ENCODE data around the gene ADAMTS17.
"Not testable (repeated sequence)": the region's sequence is repeated elsewhere in the genome, so short reads cannot be mapped to it uniquely, and the experiment has no call there.

The ADAMTS17 gene

DNA sequence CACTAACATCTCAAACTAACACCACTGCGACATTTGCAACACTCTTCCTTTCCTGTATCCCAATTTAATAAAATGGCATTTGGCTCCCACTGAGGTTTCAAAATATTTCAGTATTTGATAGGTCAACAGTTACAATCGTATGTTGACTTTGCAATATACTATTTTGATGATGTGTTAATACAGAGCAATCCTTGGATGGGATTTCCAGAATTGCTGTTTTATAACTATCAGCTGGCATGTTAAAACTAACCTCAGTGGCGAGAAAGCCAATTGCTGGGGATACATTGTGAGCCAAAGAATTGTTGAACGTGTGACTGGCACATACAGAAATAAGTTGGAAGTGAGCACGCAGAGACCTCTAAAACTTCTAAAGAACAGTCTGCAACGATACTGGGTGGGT is 382.4 kb downstream of the ADAMTS17 start:
- DNase-seq = no peak

DNA sequence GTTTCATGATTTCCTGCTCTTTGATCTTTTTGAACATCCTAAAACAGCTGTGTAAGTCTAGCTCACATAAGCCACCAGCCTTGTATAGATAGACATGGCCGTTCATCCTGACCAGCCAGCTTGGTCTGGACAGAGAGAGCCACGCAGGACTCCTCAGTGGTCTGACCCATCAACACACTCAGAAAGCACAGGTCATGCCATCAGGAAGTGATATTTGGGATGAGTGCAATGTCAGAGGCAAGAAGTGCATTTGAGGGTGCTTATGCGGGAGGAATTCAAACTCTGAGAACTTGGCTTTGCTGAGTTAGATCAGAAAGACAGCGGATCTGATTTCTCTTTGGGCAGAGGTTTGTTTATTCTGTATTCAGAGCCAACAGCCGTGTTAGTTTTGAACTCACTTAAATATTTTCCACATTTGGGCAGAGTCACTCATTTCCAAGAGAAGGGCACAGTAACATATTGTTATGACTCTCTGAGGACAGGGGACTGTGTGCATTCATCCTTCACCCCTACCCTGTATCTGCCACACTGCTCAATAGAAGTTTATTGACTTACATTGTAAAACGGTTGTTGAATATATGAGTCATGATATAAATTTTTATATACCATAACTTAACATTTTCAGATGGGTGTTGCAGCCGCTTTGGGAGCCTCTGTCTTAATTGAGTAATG is 383.2 kb downstream of the ADAMTS17 start:
- DNase-seq = no peak

DNA sequence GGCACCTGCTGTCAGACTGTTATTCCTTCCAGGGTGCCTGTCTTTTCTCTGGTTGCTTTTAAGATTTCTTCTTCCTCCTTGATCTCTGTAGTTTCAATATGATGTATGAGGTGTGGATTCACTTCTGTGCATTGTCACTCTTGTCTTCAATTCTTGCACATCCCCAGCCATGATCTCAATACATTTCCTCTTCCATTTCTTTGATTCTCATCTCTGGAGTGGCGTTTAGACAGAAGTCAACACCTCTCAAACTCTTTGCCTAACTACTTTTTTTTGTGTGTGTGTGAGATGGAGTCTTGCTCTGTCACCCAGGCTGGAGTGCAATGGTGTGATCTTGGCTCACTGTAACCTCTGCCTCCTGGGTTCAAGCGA is 384.1 kb downstream of the ADAMTS17 start:
- DNase-seq = no peak

DNA sequence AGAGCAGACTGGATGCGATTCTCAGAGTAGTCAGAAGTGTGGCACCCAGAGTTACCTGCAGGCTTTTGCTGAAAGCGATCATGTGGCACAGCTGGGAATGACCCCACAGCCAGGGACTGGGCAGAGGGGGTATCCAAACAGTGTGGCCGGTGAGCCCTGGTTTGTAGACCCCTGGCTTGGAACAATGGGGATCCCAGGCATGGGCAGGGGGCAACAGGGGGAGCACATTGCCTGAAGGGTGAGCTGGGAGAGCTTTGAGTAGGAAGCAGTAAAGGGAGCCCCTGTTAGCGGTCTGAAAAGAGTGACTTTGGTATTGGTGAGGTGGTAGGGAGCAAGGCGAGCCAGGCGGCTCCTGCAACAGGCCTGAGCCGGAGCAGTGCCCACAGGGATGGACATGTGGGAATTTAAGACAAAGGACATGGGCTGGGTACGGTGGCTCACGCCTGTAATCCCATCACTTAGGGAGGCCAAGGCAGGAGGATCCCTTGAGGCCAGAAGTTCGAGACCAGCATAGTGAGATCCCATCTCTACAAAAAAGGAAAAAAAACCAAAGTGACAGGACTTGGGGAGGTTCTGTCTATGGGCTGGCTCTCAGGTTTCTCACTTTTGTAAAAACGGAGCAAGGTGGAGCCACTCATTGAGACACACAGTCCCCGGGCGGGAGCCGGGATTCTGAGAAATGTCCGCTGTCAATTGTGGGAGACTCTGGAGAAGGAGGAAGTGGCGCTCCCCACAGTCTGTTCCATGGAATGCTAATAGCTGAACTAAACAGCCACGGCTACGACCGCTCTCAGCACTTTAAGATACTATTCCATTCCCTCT is 384.7 kb downstream of the ADAMTS17 start:
- no peak for DNase-seq

DNA sequence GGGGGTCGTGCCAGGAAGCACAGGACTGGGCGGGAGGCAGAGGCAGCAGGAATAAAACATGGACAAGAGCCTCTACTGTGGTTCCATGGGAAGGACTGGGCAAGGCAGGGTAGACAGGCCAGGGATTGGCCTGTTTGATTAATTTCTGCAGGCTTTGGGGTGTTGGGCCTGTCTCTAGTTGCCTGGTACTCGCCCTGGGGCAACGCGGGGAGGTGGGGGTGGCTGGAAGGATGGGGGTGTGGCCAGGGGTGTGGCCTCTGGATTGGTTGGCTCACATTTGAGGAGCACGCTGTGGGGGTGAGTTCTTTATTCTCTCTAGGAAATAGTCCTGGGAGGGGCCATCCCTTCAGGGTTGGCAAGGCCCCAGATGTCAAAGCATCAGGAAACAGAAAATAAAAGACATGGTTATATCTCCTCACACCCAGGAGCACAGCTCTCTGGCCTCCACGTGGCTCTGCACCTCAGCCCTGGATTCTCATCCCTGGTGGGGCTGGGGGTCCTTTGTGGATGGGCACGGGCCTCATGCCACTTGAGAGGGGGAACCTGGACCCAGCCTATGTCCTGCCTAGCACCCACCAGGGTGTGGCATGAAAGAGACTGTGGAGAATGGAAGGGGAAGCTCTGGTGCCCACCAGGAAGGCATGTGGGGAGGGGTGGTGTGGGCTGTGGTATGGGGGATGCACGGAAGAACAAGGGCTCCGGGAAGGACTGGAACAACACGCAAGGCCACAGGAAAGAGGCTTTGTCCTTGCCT is 385.6 kb downstream of the ADAMTS17 start:
- DNase-seq = no peak

DNA sequence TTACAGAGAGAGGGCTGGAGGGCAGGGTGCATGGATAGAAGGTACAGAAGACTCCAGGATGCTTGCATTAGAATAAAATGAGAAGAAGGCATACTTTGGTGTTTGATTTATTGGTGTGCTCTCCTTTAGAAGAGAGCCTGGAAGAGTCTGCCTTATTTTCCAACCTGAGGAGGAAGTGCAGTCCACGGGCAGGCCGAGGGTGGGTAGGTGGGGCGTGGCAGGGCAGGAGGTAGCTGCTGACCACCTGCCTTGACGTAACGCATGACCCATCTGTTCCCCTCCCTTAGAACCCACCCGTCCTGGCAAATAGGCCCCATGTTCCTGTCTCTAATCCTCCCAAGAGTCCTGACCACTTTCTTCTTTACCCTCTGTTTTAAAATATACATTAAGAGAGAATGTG is 386.2 kb downstream of the ADAMTS17 start:
- DNase-seq = no peak

DNA sequence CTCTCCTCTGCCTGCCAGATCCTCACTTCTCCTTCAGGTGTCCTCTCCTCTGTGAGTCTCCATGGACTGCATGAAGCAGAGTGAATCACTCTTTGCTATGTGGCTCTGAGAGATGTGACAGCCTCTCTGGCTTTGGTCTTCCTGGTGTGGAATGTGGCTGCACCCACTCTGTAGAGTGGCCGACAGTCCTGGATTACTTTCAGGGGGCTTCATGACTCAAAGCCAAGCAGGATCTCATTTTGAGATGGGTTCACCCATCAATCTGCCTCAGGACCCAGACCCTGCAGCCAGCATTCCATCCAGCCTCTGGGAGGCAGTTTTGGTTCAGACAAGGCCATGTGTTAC is 386.6 kb downstream of the ADAMTS17 start:
- no peak for DNase-seq

DNA sequence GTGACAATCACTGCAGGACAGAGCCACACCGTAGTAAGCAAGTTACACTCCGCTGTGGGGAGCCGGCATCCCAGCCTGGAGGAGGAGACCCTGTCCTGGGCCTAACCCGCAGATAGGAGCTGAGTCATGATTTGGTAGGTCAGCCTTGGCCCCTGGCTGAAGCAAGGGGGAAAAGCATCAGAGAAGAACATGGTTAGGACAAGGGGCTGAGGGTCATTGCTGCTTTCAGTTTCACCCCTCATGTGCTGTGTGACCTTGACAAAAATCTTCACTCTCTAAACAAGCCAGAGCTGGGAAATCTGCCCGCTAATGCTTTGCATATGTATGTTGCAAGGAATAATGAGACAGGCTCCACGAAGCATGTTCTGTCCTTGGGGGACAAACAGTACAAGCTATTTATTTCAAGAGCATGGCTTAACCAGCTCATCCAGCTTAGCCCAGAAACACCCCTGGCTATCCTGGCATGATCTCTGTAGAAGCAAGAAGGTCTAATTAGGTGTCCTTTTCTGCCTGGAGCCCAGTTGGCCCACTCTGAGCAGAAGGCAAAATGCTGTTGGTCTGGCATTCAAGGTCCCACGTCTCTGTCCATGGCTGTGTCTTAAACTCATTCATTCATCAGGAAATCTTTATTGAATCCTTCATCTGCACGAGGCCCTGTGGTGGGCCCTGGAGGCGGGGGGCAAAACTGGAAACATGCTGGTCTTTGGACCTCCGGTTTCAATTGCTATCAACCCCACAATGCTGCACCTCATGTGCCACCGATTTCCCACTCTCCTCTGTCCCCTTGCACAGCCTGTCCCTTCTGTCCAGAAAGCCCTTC is 387.2 kb downstream of the ADAMTS17 start:
- no peak for DNase-seq

DNA sequence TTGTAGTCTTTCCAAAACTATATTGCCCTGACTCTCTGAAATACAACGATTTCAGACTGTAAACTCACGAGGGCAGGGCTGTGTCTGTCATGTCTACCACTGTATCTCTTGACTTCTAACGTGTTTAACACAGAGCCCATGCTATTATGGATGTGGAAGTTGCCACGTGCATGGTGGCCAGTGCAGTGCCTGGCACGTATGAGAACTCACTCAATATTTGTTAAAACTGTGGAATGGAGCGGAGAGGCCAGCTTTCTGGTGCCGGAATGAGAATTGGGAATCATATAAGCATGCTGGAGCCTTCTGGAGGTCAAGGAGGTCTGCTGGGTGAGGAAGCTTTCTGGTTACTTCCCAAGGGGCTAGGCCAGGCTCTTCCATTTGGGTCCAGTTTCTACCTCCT is 387.9 kb downstream of the ADAMTS17 start:
- no peak for DNase-seq

DNA sequence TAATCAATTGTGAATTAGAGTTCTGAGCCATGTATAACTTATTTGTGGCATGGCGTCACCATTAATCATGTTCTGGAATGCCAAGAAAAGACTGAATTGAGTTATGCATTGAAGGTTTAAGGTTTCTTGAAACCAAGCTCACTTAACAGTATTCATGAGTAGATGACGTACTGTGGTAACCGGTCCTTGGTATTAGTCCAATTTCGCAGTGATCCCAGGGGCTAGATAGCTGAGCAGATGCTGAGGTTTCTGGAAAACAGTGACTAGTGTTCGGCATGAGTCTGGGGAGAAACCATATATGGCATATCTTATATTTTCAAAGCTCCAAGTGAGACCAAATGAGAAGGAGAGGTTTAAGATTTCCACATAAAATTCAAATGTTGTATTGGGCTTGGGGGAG is 390.3 kb downstream of the ADAMTS17 start:
- DNase-seq = no peak

DNA sequence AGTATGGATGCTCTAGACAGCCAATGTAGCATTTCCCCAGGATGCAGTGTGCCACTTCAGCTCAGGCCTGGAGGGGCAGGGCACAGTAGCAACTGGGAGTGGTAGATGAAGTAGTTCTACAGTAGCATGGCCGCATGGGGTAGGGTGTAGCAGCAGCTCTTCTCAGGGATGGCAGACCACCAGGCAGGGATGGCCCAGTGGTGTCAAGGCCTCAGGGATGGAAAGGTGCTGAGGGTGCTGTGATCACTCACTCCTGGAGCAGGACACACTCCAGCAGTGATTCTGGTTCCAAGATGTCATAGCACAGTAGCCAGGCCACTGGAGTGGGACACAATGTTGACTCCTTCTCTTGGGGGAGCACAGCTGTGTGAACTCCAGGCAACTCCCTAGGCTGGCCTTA is 397.6 kb downstream of the ADAMTS17 start:
- DNase-seq = no peak

DNA sequence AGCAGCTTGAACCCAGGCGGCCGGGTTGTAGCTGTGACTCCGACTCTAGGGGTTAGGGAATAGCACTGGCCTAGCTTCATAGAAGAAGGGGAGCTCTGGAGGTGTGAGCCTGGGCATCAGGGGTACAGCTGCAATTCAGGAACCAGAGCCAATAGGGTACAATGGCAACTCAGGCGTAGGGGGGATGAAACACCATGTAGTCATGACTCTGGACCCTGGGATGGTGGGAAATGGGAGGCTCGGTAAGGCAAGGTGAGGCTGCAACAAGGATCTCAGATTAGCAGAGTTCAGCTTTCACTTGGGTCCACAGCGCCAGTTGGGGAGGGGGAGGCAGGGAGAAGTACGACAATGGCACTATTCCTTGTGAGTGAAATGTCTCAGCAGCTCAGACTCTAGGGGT is 398.3 kb downstream of the ADAMTS17 start:
- DNase-seq = no peak

DNA sequence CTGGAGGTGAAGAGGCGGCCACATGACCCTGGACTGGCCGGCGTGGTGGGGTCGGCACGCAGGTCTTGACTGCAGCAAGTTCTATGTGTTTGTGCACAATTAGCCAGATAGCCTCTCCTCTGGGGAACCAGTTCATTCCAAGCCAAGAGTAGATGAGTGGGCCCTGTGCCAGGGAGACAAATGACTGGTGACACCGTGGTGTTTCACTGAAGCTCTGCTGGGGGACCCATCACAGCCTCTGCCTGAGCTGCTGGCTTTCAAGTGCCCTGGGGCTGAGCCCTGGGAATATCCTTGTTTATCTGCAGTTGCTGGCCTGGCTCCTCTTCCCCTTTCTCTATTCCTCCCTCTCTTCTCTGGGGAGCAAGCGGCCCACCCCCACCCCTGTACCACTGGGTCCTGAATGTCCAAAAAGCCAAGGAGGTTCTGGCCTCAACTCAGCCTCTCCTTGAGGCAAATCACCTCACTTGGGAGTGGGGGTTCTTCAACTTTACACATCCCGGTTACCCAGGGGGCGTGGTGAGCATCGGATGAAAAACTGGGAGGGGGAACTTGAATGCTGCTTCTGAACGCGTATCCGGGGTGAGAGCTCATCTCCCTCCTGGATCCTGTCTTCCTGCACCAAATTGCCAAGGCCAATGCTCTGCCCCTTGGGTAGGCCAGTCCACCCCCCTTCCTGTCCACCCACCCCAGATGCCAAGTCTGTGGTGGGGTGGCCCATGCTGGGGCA is 408.9 kb downstream of the ADAMTS17 start:
- no peak for DNase-seq

DNA sequence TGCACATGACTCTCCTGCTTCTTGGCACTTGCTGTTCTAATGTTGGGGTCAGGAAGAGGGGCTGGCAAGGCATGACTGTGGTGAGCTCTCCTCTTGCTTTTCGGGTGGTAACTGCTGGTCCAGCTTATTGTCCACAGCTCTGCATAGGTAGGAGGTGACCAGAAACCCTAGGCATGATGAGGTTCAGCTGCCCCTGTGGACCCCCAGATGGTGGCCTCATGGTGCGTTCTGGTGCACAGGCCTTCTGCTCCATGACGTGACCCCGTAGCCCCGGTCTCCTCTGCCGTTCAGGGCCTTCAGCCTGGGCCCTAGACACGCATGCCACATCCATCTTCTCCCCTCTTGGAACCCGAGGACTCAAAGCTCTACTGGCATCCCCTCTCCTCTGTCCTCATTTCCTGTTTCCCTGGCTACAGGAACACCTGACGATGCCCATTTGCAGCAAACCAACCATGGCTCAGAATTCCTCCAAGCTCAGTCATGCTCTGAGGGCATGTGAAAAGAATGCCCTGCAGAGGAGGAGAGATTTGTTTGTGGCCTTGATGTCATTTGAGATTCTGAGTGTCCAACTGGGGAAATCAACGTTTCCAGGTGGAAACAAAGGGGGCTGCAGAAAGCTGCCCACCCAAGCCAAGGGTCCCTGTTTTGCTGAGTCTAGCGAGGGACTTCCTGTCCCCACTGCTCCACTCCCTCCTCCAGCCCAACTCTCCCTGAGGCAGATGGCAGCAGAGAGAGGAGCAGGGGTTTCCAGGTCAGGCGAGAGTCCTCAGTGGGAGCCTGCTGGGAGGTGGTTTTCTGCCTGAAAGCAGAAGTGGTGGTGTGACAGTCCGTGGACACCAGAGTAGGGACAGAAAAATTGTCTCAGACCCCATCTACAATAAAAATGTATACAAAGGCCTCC is 409.8 kb downstream of the ADAMTS17 start:
- DNase-seq = no peak

DNA sequence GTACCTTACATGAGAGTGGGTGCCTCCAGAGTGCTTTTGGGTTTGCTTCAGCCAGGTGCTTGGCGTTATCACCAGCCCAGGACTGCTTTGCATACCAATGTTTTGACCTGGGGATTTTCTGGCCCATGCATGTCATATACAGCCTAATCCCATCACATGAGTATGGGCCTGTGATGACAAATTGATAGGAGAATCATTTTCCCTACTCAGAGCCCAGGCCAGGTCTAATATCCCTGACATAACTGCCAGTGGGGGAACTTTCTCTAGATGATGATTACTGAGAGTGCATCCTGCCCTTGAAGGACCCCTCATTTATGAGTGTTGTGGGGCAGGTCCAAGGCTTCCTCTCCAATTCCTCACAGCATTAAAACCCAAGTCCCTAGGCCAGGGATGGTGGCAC is 411.1 kb downstream of the ADAMTS17 start:
- no peak for DNase-seq

DNA sequence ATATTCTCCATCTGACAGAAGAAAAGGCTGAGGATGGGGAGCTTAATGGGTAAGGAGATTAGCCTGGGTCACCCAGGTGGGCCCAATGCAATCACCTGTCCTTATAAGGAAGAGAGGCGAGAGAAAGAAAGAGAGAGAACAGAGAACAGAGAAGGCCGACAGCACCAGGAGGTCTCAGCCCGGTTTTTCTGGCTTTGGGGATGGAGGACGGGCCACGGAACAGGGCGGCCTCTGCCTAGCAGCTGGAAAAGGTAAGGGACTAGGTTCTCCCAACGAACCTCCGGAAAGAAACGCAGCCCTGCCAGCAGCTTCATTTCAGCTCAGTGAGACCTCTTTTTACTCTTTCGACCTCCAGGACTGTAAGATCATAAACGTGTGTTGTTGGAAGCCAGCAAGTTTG is 412.5 kb downstream of the ADAMTS17 start:
- DNase-seq = no peak

DNA sequence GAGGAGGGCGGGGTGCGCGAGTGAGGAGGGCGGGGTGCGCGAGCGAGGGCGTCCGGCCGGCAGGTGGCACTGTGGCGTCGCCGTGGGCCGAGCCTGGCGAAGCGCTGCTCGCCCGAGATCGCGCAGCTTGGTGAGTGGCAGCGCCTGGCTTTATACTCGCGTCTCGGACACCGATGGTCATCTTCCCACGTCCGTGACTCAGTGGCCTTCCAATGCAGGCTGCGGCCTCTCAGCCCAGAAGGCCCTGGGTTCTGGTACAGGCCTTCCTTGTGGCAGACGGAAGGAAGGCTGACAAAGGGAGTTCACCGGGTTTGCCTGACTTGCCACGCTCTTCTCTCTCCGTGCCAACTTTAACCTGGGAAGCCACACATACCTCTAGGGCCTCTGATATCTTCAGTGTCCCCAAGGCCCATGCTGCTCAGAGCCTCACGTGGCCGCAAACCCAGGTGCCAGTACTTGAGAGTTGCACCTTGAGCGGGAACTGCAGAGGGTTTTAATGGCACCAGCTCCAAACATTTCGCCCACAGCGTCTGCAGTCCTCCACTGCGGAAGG is 413.3 kb downstream of the ADAMTS17 start:
- DNase-seq = peak; percentile 69

DNA sequence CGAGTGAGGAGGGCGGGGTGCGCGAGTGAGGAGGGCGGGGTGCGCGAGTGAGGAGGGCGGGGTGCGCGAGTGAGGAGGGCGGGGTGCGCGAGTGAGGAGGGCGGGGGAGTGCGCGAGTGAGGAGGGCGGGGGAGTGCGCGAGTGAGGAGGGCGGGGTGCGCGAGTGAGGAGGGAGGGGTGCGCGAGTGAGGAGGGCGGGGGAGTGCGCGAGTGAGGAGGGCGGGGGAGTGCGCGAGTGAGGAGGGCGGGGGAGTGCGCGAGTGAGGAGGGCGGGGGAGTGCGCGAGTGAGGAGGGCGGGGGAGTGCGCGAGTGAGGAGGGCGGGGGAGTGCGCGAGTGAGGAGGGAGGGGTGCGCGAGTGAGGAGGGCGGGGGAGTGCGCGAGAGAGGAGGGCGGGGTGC is 415.2 kb downstream of the ADAMTS17 start:
- DNase-seq = not testable (repeated sequence)

DNA sequence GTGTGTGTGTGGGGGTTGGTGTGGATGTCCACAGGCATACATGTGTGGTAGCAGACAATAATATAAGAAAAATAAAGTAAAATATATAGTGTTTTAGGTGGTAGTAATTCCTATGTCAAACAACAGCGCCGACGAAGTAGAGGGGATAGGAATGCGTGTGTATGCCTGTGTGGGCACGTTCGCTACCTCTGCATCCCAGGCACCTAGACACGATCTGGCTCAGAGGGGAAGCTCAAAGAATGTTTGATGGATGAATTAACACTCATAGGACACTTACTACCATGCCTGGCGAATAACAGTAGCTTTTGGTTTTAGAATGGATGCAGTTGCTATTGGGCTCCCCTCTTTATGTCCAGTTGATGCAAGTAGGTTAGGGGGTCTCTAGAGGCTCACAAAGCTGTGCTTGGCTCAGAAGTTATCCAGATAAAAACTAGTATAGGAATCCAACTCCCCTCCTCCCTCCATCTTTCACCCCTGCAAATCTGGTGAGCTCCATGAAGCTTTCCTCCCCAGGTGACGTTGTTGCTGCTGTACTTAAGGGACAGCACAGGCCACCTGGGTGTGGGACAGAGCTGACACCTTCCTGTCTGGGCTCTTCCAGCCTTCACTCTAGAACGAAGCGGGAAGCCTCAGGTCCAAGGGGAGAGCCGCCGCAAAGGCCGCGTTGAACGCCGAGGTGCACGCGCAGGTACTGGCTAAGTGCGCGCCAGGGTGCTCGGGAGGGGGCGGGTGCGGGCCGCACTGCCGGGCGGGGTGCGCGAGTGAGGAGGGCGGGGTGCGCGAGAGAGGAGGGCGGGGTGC is 415.9 kb downstream of the ADAMTS17 start:
- DNase-seq = peak; percentile 9

DNA sequence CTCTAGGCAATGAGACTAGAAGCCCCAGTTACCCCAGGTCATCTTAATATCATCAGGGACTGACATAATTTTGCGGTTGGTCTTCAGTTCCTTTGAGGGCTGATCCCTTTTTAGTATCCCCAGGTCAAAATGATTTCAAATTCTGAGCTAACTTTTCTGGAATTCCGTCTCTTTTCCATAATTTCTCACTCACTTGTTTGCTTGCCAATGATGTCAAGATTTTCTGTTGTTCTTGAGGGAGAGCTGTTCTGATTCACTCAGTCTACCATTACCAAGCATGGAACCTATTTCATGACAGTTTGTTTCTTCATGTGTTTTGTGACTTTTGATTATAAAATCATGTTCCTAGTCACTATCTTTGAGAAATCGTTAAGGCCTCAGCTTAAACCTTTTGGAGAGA is 418.1 kb downstream of the ADAMTS17 start:
- DNase-seq = no peak
